ENCODE measurements around the gene ANO2.

The ANO2 gene

GRCh38 chr12:5969974-5970690 is 25.1 kb upstream of the ANO2 start:
- Mint-ChIP-seq H3K36me3 (ENCODE audit: low read depth) (no peaks in the 10 kb centered on the region), H3K4me3 (no peak overlapping the region), H3K4me1 (ENCODE audit: low read depth) (no peaks in the 10 kb centered on the region)

GRCh38 chr12:5969156-5969973 is 24.3 kb upstream of the ANO2 start:
- no peaks in the 10 kb centered on the region for H3K9me3 Mint-ChIP-seq
- no peaks in the 10 kb centered on the region for H3K36me3 Mint-ChIP-seq (ENCODE audit: low read depth)
- no peak overlapping the region for H3K27ac Mint-ChIP-seq
- H3K4me1 Mint-ChIP-seq (ENCODE audit: low read depth): no peaks in the 10 kb centered on the region
- no peak overlapping the region for H3K4me3 Mint-ChIP-seq
- peaks cover 12% of the 10 kb centered on the region for H3K27me3 Mint-ChIP-seq

More at GRCh38 chr12:5969974-5970690, 25.1 kb upstream of the ANO2 start:
- H3K27ac Mint-ChIP-seq: no peak overlapping the region
- no peaks in the 10 kb centered on the region for H3K9me3 Mint-ChIP-seq
- peaks cover 16% of the 10 kb centered on the region for H3K27me3 Mint-ChIP-seq

- H3K27ac Mint-ChIP-seq: no peak overlapping the region
- no peaks in the 10 kb centered on the region for H3K9me3 Mint-ChIP-seq
- no peak overlapping the region for H3K4me3 Mint-ChIP-seq
- no peaks in the 10 kb centered on the region for H3K4me1 Mint-ChIP-seq (ENCODE audit: low read depth)
- peaks cover 12% of the 10 kb centered on the region for H3K27me3 Mint-ChIP-seq
- H3K36me3 Mint-ChIP-seq (ENCODE audit: low read depth): no peaks in the 10 kb centered on the region
Observed at GRCh38 chr12:5967645-5968415, 22.8 kb upstream of the ANO2 start.

GRCh38 chr12:5966486-5967095 is 21.5 kb upstream of the ANO2 start:
- Mint-ChIP-seq H3K4me3 (no peak overlapping the region), H3K9me3 (no peaks in the 10 kb centered on the region), H3K27ac (no peak overlapping the region), H3K36me3 (ENCODE audit: low read depth) (no peaks in the 10 kb centered on the region), H3K27me3 (peaks cover 12% of the 10 kb centered on the region), H3K4me1 (ENCODE audit: low read depth) (no peaks in the 10 kb centered on the region)

GRCh38 chr12:5965950-5966383 is 20.9 kb upstream of the ANO2 start:
- H3K27me3 Mint-ChIP-seq: peaks cover 12% of the 10 kb centered on the region
- H3K4me3 Mint-ChIP-seq: no peak overlapping the region
- H3K4me1 Mint-ChIP-seq (ENCODE audit: low read depth): no peaks in the 10 kb centered on the region
- no peaks in the 10 kb centered on the region for H3K36me3 Mint-ChIP-seq (ENCODE audit: low read depth)
- H3K9me3 Mint-ChIP-seq: no peaks in the 10 kb centered on the region
- no peak overlapping the region for H3K27ac Mint-ChIP-seq

GRCh38 chr12:5964913-5965900 is 20.1 kb upstream of the ANO2 start:
- H3K36me3 Mint-ChIP-seq (ENCODE audit: low read depth): no peaks in the 10 kb centered on the region
- H3K9me3 Mint-ChIP-seq: no peaks in the 10 kb centered on the region
- no peak overlapping the region for H3K27ac Mint-ChIP-seq
- no peaks in the 10 kb centered on the region for H3K4me1 Mint-ChIP-seq (ENCODE audit: low read depth)
- H3K27me3 Mint-ChIP-seq: peaks cover 14% of the 10 kb centered on the region
- H3K4me3 Mint-ChIP-seq: no peak overlapping the region

GRCh38 chr12:5963515-5963914 is 18.5 kb upstream of the ANO2 start:
- H3K36me3 Mint-ChIP-seq (ENCODE audit: low read depth): no peaks in the 10 kb centered on the region
- no peaks in the 10 kb centered on the region for H3K9me3 Mint-ChIP-seq
- no peak overlapping the region for H3K27ac Mint-ChIP-seq
- H3K4me1 Mint-ChIP-seq (ENCODE audit: low read depth): no peaks in the 10 kb centered on the region
- H3K27me3 Mint-ChIP-seq: peaks cover 11% of the 10 kb centered on the region
- no peak overlapping the region for H3K4me3 Mint-ChIP-seq

GRCh38 chr12:5960783-5961182 is 15.7 kb upstream of the ANO2 start:
- Mint-ChIP-seq H3K9me3 (no peaks in the 10 kb centered on the region), H3K36me3 (ENCODE audit: low read depth) (no peaks in the 10 kb centered on the region), H3K27me3 (peaks cover 16% of the 10 kb centered on the region), H3K4me3 (no peak overlapping the region), H3K27ac (no peak overlapping the region), H3K4me1 (ENCODE audit: low read depth) (no peaks in the 10 kb centered on the region)

- no peaks in the 10 kb centered on the region for H3K4me1 Mint-ChIP-seq (ENCODE audit: low read depth)
- no peaks in the 10 kb centered on the region for H3K9me3 Mint-ChIP-seq
- no peak overlapping the region for H3K27ac Mint-ChIP-seq
- no peak overlapping the region for H3K4me3 Mint-ChIP-seq
- H3K27me3 Mint-ChIP-seq: peaks cover 27% of the 10 kb centered on the region
- no peaks in the 10 kb centered on the region for H3K36me3 Mint-ChIP-seq (ENCODE audit: low read depth)
Observed at GRCh38 chr12:5956987-5957386, 11.9 kb upstream of the ANO2 start.

- Mint-ChIP-seq H3K4me1 (ENCODE audit: low read depth) (no peaks in the 10 kb centered on the region), H3K36me3 (ENCODE audit: low read depth) (no peaks in the 10 kb centered on the region), H3K27ac (no peak overlapping the region), H3K27me3 (peaks cover 30% of the 10 kb centered on the region), H3K4me3 (no peak overlapping the region), H3K9me3 (no peaks in the 10 kb centered on the region)
Observed at GRCh38 chr12:5954661-5955060, 9.6 kb upstream of the ANO2 start.

GRCh38 chr12:5953835-5954586 is 9.0 kb upstream of the ANO2 start:
- no peak overlapping the region for H3K27ac Mint-ChIP-seq
- no peak overlapping the region for H3K4me3 Mint-ChIP-seq
- no peaks in the 10 kb centered on the region for H3K9me3 Mint-ChIP-seq
- H3K27me3 Mint-ChIP-seq: peaks cover 33% of the 10 kb centered on the region
- no peaks in the 10 kb centered on the region for H3K4me1 Mint-ChIP-seq (ENCODE audit: low read depth)
- H3K36me3 Mint-ChIP-seq (ENCODE audit: low read depth): no peaks in the 10 kb centered on the region

- H3K27me3 Mint-ChIP-seq: peaks cover 37% of the 10 kb centered on the region
- no peak overlapping the region for H3K4me3 Mint-ChIP-seq
- no peaks in the 10 kb centered on the region for H3K4me1 Mint-ChIP-seq (ENCODE audit: low read depth)
- no peaks in the 10 kb centered on the region for H3K9me3 Mint-ChIP-seq
- H3K36me3 Mint-ChIP-seq (ENCODE audit: low read depth): no peaks in the 10 kb centered on the region
- no peak overlapping the region for H3K27ac Mint-ChIP-seq
Observed at GRCh38 chr12:5952031-5952430, 7.0 kb upstream of the ANO2 start.

GRCh38 chr12:5948696-5949095 is 3.6 kb upstream of the ANO2 start:
- Mint-ChIP-seq H3K27me3 (peaks cover 59% of the 10 kb centered on the region), H3K9me3 (no peaks in the 10 kb centered on the region)

More at GRCh38 chr12:5948696-5949095, 3.6 kb upstream of the ANO2 start:
- H3K4me3 Mint-ChIP-seq: no peak overlapping the region
- H3K27ac Mint-ChIP-seq: no peak overlapping the region
- H3K4me1 Mint-ChIP-seq (ENCODE audit: low read depth): no peaks in the 10 kb centered on the region
- H3K36me3 Mint-ChIP-seq (ENCODE audit: low read depth): no peaks in the 10 kb centered on the region

All from stimulated activated naive CD8-positive, alpha-beta T cell treated with anti-CD3 and anti-CD28 coated beads, Interleukin-15, Interleukin-2, amounts not matched to agents 100 ng/mL and 50 ng/mL, for 24 hours (primary cell).